ENCODE measurements around the gene FPR2.
"Not testable (repeated sequence)": the region's sequence is repeated elsewhere in the genome, so short reads cannot be mapped to it uniquely, and the experiment has no call there.

The FPR2 gene, protein sequence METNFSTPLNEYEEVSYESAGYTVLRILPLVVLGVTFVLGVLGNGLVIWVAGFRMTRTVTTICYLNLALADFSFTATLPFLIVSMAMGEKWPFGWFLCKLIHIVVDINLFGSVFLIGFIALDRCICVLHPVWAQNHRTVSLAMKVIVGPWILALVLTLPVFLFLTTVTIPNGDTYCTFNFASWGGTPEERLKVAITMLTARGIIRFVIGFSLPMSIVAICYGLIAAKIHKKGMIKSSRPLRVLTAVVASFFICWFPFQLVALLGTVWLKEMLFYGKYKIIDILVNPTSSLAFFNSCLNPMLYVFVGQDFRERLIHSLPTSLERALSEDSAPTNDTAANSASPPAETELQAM

DNA sequence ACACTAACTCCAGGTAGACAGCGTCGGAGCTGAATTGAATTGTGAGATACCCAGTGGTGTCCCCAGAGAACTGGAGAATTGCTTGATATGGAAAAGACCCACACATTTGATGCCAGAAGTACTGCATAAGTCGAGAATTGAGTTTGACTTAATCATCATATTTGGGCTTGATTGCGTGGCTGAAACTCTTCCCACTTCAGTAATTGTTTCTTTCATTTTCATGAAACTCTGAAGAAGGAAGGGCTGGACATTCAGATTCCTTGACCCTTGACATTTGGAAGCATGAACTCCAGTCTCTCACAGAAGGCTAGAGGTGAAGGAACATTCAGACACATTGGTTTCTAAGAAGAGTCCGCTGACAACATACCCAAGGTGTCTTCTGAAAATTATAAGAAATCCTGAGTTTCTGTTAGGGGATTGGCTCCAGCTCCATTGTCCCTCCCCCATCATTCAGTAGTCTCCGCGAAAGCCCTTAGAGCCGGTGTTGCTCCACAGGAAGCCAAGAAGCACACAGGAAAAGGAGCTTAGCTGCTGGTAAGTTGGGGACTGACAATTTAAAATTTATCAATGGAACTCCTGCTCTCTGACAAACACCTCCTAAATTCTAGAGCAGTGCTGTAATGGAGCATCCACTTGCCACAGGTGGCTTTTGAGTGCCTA lies at the start of gene FPR2:
Gene FPR2 (plus strand): TSS at position 484 of the 660 bp plus-strand sequence. CDS start 7,479 bp downstream, outside the sequence.
- no peak for DNase-seq (ENCODE audit: low spot score)

GRCh38 chr19:51711702-51712101 lies 49.3 kb upstream of the FPR2 start:
- DNase-seq (ENCODE audit: low spot score), result no peak

DNA sequence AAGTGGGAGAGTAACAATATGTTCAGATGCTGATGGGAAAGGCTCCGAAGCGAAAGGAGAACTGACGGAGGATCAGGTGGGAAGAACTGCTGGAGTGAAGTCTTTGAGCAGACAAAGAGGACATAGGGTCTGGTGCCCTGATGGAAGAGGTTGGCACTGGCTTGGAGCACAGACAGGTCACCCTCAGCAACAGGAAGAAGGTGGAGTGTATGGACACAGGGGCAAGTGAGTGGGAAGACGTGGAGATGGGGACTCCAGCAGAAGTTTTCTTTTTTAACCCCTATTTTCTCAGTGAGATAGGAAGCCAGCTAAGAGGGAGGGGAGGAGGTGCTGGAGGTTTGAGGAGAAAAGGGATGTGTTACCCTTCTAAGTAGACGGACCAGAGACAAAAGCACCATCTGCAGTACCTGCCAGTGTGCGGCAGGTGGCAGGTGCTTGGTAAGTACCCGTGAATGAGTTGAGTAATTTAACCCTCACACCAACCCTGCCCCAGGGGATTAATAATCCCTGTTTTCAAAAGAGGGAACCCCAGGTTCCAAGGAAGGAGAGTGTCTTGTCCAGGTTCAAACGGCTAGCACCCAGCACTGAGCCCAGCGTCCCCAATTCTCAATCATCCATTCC lies 48.4 kb upstream of the FPR2 start:
- DNase-seq (ENCODE audit: low spot score), result peak; percentile 61

DNA sequence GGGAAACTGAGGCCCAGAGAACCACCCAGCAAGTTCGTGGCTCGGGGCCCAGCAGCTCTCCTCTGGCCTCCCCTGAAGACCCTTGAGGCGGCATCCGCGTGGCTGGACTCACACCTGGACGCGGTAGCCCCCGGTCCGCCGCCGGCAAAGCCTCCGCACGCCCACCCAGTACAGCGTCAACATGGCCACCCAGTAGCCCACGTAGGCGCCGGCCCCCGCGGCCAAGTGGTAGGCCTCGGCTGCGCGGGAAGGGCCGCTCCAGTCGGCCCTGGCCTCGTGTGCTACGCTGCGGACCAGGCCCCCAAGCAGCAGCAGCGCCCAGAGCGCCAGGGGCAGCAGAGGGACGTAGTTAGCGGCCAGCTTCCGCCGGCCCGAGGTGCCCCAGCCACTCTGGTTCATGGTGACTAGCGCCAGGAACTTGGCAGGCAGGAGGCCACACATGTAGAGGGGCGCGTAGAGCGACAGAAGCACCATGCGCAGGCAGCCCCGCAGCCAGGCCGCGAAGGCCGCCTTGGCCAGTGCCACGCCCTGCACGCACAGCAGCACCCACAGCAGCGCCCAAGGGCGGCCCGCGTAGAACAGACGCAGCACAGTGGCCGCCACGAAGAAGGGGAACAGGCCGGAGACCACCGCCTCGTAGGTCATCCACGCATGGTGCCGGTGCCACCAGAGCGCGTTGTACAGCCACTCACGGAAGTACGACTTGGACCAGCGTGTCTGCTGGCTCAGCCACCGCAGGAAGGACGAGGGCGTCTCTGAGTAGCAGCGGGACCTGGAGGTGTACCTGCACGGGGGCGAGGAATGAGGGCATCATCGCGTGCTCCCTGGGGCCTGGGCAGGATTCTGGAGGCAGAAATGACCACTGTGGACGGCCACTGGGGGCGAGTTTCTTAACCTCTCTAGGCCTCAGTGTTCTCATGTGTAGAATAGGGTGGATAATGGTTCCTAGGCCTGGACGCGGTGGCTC lies 47.4 kb upstream of the FPR2 start:
- DNase-seq (ENCODE audit: low spot score), result no peak

DNA sequence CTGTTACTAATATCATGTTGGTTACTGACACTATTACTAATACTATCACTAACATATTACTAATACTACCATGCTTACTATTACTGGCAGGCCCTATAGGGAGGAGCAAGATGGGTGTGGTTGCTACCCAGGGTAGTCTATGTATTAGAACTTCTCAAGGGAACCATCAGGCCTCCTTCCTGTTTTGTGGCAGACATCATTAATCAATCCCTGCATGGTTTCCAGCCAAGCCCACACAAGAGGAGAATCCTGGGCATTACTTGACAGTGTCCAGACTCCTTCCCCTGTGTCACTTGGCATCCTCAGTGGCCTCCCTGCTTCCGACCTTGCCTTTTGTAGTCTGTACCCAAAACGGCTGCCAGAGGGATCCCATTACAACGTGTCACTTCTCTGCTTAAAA lies 46.1 kb upstream of the FPR2 start:
- no peak for DNase-seq (ENCODE audit: low spot score)

DNA sequence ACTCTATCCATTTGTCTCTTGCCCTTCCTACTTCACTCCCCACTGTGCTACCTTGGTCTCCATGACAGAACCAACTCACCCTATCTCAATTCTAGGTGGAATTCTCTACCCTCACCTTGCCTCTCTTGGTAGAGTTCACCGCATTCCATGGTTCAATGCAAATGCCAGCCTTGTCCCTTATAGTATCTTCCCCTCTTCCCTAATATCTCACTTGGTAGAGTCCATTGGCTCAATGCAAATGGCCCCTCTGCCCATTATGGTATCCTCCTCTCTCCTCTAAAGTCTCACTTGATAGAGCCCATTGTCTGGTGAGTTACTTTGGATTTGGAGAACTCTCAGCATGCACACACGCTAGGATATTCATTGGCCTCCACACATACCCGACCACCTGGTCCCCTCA lies 45.1 kb upstream of the FPR2 start:
- no peak for DNase-seq (ENCODE audit: low spot score)

DNA sequence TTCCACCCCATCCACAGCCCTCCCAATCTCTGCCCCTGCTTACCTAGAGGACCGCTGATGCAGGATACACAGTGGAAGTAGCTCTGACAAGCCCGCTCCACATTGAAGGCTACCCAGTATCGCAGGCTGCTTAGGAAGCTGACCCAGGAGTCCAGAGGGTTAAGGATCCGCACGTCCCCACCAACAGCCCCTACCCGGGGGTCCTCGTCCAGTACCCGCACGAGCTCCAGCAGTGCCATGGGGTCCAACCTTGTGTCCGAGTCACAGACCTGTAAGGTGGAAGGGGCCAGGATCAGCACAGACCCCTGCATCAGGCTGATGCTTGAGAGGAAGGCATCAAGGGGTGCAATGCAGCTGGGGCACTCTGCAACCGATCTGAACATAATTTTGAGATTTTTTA lies 44.1 kb upstream of the FPR2 start:
- no peak for DNase-seq (ENCODE audit: low spot score)

DNA sequence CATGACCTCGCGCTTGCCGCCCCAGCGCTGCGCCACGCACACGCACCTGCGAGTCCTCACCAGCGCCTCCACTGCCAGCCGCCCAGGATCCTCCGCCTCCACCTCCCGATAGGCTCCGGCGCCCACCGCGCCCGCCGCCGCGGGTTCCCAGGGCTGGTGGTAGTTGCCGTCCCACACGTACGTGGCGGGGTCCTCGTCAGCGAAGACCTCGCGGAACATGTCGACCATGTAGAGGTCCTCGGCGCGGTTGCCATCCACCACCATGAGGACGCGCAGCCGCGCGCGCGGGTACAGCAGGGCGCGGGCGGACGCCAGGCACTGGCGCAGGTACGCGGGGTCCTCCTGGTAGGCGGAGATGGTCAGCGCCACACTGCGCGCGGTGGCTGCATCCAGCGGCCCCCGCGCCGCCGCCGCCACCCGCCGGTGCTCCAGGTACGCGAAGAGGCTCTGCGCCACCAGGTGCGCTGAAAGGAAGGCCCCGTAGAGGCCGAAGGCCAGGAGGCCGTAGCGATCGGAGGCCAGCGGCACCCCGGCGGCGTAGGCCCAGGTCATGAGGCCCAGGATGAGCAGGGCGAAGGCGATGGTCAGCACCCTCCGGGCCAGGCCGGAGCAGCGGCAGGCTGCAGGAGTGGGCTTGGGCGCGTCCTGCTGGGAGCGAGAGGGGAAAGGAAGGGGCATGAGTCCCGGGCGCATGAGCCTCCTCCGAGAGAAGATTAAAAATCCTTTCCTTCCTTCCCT lies 41.6 kb upstream of the FPR2 start:
- DNase-seq (ENCODE audit: low spot score), result no peak

DNA sequence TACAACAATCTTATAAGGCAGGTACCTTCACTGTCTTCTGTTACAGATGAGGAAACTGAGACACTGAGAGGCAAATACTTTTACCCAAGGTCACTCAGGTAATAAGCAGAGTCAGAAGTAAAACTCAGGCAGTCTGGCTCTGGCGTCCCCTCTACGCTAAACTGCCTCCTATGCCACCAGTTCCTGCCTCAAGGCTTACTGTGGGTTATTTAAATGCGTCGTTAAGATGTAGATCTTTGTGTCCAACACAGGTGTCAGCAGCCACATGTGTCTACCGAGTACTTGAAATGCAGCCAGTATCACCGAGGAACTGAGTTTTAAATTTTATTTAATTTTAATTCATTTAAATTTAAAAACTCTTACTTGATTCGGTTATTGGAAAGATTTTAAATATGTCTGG lies 39.1 kb upstream of the FPR2 start:
- DNase-seq (ENCODE audit: low spot score), result no peak

DNA sequence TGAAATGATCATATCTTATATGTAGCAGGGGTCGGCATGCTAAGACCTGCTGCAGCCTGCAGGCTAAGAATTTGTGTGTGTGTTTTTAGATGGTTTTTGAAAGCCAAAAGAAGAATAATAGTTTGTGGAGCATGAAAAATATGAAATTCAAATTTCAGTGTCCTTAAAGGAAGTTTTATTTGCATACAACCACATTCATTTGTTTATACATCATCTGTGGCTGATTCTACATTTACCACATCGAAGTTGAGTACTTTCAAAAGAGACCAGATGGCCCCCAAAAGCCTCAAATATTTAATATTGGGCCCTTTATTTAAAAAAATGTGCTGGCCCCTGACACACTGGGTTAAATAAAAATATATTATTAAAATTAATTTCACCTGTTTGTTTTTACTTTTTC lies 38.5 kb upstream of the FPR2 start:
- DNase-seq (ENCODE audit: low spot score), result no peak

DNA sequence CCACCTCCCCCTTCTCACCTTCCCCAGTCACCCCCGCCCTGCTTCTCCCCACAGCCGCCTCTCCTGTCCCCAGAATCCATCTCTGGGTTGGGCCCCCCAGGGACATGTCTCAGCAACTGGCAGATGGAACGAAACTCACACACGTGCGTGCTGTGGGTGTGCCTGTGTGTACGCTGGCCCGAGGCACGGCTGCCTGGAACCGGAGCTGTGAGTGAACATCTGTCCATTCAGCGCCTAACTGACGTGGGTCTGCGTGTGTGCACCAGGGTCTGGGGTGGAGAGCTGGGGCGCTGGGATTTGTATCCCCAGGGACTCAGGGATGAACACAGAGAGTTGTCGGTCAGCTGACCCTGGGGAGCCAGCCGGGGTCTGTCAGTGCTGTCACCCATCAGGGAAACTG lies 36.4 kb upstream of the FPR2 start:
- DNase-seq (ENCODE audit: low spot score), result no peak

GRCh38 chr19:51726049-51726448 lies 34.9 kb upstream of the FPR2 start:
- peak; percentile 65 for DNase-seq (ENCODE audit: low spot score)

DNA sequence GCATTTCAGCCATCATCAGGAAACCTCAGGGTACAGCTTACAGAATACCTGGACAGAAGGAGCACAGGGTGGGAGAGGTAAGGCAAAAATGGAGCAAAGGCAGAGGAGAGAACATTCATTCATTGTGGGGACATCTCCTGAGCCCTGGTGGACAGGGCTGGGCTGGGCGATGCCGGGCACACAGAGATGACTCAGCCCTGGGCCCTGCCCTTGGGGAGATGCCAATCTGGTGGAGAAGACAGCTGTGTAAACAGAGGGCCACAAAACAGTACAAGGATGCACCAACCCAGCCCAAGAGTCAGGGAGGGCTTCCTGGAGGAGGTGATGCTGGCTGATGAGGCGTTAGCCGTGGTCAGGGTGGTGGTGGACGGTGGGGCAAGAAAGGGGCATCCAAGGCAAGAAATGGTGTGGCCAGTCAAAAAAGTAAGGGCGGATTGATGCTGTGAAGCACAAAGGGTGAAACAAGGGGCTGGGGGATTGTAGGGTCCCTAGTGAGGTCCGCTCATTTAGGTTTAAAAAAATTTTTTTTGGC lies 33.6 kb upstream of the FPR2 start:
- peak; percentile 38 for DNase-seq (ENCODE audit: low spot score)

DNA sequence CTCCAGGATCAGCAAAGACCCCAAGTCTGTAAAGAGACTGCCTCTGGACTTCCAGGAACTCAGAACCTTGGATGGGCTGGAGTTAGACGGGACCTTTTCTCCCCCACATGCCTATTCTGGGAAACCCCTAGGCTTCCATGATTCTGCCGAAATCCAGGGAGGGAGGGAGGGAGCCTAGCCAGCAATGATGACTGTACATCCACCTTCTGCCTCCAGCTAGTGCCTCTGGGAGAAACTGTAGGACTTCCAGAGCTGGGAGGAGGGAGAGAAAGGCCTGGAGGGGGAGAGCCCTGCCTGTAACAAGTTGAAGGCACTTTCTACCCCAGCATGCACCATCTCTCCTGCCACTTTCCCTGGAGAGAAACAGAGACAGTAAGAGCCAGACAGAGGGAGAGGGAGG lies 31.2 kb upstream of the FPR2 start:
- no peak for DNase-seq (ENCODE audit: low spot score)

GRCh38 chr19:51733742-51734522 lies 27.0 kb upstream of the FPR2 start:
- DNase-seq (ENCODE audit: low spot score), result no peak

GRCh38 chr19:51735759-51736449 lies 25.1 kb upstream of the FPR2 start:
- DNase-seq (ENCODE audit: low spot score), result no peak

DNA sequence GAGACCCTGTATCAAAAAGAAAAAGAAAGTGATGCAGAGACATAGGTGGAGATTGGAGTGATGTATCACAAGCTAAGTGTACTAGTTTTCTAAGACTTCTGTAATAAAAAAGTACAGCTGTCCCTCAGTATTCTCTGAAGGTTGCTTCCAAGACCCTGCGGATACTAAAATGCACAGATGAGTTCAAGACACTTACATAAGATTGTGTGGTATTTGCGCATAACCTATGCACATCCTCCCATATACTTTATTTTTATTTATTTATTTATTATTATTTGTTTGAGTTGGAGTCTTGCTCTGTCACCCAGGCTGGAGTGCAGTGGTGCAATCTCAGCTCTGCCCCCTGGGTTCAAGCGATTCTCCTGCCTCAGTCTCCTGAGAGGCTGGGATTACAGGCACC lies 23.6 kb upstream of the FPR2 start:
- no peak for DNase-seq (ENCODE audit: low spot score)

DNA sequence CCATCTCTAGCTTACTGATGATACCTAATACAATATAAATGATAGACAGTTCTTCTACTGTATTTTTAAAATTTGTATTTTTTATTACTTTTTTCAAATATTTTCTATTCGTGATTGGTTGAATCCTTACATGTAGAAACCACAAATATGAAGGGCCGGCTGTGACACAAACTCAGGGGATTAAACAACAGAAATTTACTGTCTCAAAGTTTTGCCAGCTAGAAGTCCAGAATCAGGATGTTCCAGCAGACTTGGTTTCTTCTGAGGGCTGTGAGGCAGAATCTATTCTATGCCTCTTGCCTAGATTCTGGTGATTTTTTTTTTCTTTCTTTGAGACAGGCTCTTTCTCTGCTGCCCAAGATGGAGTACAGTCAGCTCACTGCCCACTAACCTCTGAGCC lies 23.1 kb upstream of the FPR2 start:
- no peak for DNase-seq (ENCODE audit: low spot score)

DNA sequence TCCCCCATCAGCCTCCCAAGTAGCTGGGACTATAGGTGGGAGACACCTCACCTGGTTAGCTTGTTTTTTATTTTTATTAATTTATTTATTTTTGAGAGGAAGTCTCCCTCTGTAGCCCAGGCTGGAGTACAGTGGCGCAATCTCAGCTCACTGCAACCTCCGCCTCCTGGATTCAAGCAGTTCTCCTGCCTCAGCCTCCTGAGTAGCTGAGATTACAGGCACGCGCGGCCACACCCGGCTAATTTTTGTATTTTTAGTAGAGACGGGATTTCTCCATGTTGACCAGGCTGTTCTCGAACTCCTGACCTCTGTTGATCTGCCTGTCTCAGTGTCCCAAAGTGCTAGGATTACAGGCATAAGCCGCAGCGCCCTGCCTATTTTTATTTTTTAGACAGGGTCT lies 22.5 kb upstream of the FPR2 start:
- not testable (repeated sequence) for DNase-seq (ENCODE audit: low spot score)
